ENCODE data around the gene RFX3. TPM values are rescaled to one million over a fixed set of nuclear protein-coding genes. Genes with fewer than 3 reads are reported as not detected.

Gene RFX3
- total and polyA plus RNA-seq, 2 donors (not counting 3 experiments of a cell fraction or from before 2014, with no cell fraction given) = 4.8 to 10.5 TPM

GRCh38 chr9:3479514-3480352, 46.1 kb downstream of the RFX3 start:
- Histone ChIP-seq H3K9ac (replicated peaks; ENCODE audit: extremely low read depth, insufficient read depth, low read length) (no peak overlapping the region), H3K4me2 (ENCODE audit: insufficient read depth, low read length) (no peak overlapping the region), H3K9me3 (replicated peaks; ENCODE audit: control insufficient read depth, insufficient read depth, low read length) (no peaks in the 10 kb centered on the region), H3K9me1 (replicated peaks; ENCODE audit: control insufficient read depth, extremely low read depth, insufficient read depth, low read length) (no peaks in the 10 kb centered on the region), H2AFZ (ENCODE audit: low read depth, low read length) (no peak overlapping the region), H3K79me2 (ENCODE audit: control insufficient read depth, insufficient read depth, low read length) (no peaks in the 10 kb centered on the region), H3K27me3 (ENCODE audit: control insufficient read depth in 2 of 2, insufficient read depth in 2 of 2, low read length in 2 of 2) (no peaks in the 10 kb centered on the region), H3K27ac (ENCODE audit: insufficient read depth, low read depth, low read length) (peak overlapping the region; percentile 55), H3K4me1 (ENCODE audit: control insufficient read depth, extremely low read depth, insufficient read depth, low read length) (peaks cover 51% of the 10 kb centered on the region), H3K36me3 (ENCODE audit: control insufficient read depth in 2 of 2, extremely low read depth in 1 of 2, insufficient read depth in 2 of 2, low read length in 2 of 2) (no peaks in the 10 kb centered on the region), H4K20me1 (replicated peaks; ENCODE audit: control insufficient read depth, extremely low read depth, insufficient read depth, low read length) (no peaks in the 10 kb centered on the region), H3K4me3 (replicated peaks in 1 of 3; ENCODE audit: insufficient read depth in 1 of 3, low read depth in 1 of 3, low read length in 3 of 3) (no peak overlapping the region)
- CTCF ChIA-PET = interaction anchor here (1.2 to 1.7 kb wide), 4 partner anchors 11 to 239 kb away, joined by 3 to 7 read pairs (median 4); no protein-coding TSS in a partner anchor
- DNase-seq (ENCODE audit: low read depth, low spot score) = no peak
- dilution Hi-C loops (cut with MboI; ENCODE audit: extremely low pct_ligation_motif_present, low sequenced_read_pairs) = no loop called here
- TF ChIP-seq MAX (IDR thresholded peaks at IDR 0.05; ENCODE audit: insufficient read depth, insufficient read length) = no peak
- no peak for TF ChIP-seq MYC (IDR thresholded peaks at IDR 0.05; ENCODE audit: low read depth, low read length)
- TF ChIP-seq, protein P1, sequence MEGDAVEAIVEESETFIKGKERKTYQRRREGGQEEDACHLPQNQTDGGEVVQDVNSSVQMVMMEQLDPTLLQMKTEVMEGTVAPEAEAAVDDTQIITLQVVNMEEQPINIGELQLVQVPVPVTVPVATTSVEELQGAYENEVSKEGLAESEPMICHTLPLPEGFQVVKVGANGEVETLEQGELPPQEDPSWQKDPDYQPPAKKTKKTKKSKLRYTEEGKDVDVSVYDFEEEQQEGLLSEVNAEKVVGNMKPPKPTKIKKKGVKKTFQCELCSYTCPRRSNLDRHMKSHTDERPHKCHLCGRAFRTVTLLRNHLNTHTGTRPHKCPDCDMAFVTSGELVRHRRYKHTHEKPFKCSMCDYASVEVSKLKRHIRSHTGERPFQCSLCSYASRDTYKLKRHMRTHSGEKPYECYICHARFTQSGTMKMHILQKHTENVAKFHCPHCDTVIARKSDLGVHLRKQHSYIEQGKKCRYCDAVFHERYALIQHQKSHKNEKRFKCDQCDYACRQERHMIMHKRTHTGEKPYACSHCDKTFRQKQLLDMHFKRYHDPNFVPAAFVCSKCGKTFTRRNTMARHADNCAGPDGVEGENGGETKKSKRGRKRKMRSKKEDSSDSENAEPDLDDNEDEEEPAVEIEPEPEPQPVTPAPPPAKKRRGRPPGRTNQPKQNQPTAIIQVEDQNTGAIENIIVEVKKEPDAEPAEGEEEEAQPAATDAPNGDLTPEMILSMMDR (IDR thresholded peaks at IDR 0.05; ENCODE audit: extremely low read depth in 1 of 2, insufficient read depth in 1 of 2, low read depth in 1 of 2, low read length in 2 of 2) = no peak
- TF ChIP-seq POLR2AphosphoS5 (IDR thresholded peaks at IDR 0.05; ENCODE audit: insufficient read depth, low read depth, low read length) = no peak
- no peak for TF ChIP-seq FOS (IDR thresholded peaks at IDR 0.05; ENCODE audit: borderline replicate concordance, insufficient read depth, low read length)
- no peak for TF ChIP-seq EZH2 (IDR thresholded peaks at IDR 0.05; ENCODE audit: borderline replicate concordance, low read depth, low read length, severe bottlenecking)
- TF ChIP-seq GATA2 (IDR thresholded peaks at IDR 0.05; ENCODE audit: insufficient read depth, insufficient read length, low read depth, low read length) = no peak
- TF ChIP-seq JUN (IDR thresholded peaks at IDR 0.05; ENCODE audit: borderline replicate concordance, insufficient read depth, insufficient read length, low read depth) = no peak
- TF ChIP-seq POLR2A (IDR thresholded peaks at IDR 0.05; ENCODE audit: low read depth, low read length) = no peak
- intact Hi-C loops (cut with micrococcal nuclease) = loop anchor here (5.0 to 10.0 kb wide), 3 partner anchors 155 to 855 kb away; no protein-coding TSS in a partner anchor
- FAIRE-seq = no peak
- POLR2A ChIA-PET = no interaction called here
- no TSS peak for BruUV-seq (replicated peaks)
